GM19455 (cell line): ENCODE measurements around the gene ARHGEF12.

Experiments
- ATAC-seq: cut with Tn5 transposase; IDR thresholded peaks from one replicate; pipeline ENCODE4 v1.9.1; 2021; ENCODE audit not compliant: unreplicated experiment

Gene ARHGEF12

DNA sequence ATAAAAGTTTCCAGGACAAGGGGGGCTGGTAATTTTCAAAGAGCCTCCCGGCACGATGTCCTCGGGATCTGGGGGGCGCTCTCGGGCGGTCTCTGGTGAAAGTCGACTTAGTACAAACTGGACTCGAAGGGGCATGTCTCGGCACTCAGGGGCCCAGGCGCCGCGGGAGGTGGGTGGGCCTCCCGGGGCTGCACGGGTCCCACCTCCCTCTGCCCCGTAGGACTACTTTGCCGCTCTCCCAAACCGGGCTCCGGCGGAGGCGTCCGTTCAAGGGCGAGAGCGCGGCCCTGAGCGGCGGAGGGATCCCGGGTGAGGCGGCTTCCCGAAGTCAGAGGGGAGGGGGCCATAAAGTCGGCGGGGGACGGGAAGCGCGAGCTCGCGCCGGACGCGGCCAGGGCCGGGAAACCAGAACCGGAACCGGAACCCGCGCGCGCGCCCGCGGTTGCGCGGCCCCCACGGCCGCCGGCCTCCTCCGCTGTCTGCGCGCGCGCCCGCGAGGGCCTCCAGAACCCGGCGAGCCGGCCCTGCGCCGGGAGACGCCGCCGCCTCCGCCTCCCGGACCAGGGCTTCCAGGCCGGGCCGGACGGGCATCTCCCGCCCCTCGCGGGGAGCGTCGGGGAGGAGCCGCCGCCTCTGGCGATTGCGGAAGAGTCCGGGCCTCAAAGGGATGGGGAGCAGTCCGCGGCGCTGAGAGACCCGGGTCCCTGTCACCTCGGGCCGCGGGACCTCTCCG is at the start of gene ARHGEF12:
ARHGEF12 (plus strand) TSS at position 506 of the 733 bp plus-strand sequence. CDS start 831 bp downstream, outside the sequence.
- ATAC-seq: peak; percentile 55

DNA sequence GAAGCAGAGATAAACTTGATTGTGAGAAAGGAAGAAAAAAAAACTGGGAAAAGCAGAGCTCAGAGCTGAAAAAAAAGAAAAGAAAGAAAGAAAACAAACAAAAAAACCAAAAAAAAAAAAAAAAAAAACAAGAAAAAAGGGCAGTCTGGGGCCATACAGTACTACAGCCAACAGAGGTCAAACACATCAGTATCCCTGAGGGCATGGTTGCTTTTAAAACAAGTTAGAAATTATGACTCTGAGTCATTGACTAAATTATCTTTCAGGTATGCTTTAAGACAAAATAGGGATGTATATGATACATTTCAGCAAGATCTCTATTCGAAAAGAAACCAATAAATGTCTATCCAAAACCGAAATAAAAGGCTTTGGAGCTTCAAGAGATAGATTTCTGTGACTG is 48.2 kb upstream of the ARHGEF12 start:
- no peak for ATAC-seq

DNA sequence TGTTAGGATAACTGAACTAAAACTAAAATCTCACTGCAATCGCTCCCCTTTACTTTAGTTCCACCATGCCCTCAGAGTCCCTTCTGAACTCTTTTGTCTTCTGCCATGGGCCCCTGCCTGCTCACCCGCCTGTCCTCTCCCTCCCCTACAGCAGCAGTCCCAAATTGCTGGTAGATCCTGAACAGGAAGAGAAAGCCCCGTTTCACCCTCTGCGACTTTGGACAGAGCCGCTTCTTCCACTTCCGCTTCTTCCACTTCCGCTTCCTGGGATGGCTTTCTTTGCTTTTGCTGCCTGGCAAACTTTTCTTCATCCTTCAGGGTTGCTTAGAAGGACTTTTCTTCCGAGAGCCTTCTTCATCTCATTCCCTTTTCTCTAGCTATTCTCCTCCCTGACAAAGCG is 46.8 kb upstream of the ARHGEF12 start:
- no peak for ATAC-seq

GRCh38 chr11:120290956-120291355 is 45.3 kb upstream of the ARHGEF12 start:
- ATAC-seq: no peak

GRCh38 chr11:120293038-120293800 is 43.0 kb upstream of the ARHGEF12 start:
- no peak for ATAC-seq

DNA sequence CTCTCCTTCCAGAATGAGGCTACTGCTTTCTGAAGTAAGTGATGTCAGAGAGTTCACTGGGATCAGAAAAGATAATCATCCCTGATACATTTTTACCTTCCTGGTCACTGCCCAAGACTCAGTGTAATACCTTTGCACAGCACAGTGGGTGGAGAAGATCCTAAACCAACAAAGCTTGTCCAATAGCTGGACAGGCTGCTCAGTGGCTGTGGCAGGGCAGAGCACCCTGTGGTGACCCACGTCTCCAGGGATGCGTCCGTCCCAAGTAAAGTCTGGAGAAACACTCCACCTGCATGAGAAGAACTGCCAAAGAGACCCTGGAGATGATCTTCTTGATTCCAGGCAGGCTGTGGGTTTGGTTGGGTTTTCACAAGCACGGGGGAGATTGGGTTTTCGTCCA is 42.1 kb upstream of the ARHGEF12 start:
- ATAC-seq: no peak

DNA sequence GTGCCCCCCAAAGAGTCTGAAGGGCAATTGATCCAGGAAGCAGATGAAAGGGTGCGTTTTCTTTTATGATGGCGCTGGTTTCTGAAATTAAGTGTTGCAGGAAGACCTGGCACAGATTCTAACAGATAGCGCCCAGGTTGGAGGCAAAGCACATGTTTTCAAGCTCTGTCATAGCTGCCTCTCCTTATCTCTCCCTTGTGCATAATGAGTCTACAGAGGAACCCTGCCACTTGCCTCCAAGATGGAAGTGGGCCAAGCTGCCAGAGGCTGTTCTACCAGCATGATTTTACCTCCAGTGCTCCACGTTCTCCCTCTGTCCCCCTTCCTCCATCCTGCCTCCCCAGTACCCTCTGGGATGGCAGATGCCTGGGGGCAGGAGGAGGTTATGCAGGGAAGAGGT is 41.1 kb upstream of the ARHGEF12 start:
- ATAC-seq: no peak

- ATAC-seq: no peak
Measured at GRCh38 chr11:120296554-120296953, 39.7 kb upstream of the ARHGEF12 start.

- no peak for ATAC-seq
Measured at GRCh38 chr11:120298461-120298860, 37.8 kb upstream of the ARHGEF12 start.

DNA sequence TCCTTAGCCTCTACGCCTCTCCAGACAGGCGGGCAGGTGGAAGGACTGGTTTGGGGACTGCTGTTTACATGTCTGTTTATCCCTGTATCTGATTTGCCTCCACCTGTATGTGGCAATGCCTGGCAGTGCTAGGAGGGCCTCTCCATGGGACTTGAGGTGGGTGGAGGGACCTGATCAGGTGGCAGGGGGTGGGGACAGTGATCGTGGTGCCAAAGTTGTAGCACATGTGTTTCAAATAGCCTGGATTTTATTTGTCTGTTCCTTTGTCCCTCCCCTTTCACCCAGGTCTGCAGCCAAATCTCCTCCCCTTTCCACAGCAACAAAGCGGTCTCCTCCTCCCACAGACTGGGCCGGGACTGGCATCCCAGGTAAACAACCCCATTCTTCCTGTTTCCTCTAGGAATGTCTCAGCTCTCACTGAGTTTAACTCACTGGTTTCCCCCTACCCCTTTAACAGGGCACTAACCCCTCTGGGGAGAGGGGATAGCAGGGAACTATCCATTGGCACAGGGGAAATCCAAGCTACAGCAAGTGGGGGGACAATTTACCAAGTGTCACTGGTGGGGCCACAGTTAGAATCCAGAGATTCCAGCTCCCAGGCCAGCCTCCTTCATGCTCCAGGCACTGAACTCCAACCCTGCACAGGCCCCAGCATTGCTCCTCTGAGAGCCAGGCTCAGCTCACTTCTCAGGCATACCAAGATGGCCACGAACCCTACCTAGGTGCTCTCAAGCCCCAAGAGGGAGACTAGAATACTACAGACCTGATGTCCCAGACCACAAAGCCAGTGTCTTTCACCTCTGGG is 34.0 kb upstream of the ARHGEF12 start:
- no peak for ATAC-seq

GRCh38 chr11:120303004-120303637 is 33.1 kb upstream of the ARHGEF12 start:
- ATAC-seq: no peak

DNA sequence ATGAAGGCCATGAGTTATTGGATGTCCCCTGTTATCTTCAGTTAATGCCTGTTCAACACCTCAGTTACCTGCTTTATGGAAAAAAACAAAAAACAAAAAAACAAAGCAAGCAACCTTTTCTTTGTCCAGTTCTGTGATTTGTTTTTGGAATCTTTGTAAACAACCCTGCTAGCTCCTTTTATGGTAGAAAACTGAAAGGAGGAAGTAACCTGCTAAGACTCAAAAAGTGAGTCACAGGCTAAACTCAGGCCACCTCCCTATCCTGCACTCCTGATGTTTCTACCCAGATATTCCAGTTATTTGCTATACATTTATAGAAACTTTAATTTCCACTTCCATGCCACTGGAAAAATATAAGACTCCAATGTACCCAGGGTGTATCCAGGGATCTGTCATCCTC is 31.7 kb upstream of the ARHGEF12 start:
- no peak for ATAC-seq

DNA sequence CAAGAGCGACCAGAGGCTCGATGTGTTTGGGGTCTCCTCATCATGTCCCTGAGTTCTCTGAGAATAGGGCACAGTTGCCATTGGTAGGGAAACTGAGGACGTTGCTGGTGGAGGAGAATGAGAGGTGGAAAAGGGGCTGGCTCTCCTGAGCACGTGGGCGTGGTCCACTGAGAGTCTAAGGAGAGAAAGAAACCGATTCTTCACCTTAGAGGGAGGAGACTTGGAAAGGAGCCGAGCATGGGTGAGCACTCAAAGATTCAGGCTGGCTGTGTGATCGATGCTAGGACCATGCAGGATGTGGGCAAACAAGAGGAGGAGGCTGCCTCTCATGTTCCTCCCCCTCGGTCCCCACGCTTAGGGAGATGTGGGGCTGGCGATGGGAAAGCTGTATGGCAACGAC is 30.9 kb upstream of the ARHGEF12 start:
- no peak for ATAC-seq

DNA sequence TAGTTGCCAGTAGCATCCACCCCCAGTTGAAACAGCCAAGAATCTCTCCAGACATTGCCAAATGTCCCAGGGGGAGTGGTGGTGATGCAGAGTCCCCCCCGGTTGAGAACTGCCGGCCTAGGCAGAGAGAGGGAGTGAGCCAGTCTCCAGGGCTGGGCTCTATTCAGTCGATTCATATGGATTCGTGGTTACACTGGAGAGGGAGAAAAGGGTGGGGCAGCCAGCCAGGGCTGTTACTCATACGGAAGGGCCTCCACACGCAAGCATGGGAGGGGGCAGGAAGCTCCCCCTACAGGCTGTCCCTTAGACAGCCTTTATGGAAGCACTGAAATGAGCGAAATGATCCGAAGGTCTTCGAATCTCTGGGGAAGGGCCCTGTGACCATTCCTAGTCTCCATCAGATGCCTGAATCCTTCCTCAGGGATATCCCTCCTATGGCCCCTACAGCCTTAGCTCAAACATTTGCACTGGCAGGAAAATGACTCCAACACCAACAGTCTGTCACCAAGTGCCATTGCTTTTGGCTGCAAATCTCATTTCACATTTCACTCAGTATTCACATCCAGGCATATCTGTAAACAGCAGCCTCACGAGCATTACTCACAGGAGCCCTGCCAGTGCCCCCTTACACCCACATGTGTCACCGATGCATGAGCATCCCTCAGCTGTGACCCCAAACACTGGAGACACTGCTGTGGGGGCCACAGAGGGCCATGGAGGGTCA is 29.5 kb upstream of the ARHGEF12 start:
- ATAC-seq: no peak

DNA sequence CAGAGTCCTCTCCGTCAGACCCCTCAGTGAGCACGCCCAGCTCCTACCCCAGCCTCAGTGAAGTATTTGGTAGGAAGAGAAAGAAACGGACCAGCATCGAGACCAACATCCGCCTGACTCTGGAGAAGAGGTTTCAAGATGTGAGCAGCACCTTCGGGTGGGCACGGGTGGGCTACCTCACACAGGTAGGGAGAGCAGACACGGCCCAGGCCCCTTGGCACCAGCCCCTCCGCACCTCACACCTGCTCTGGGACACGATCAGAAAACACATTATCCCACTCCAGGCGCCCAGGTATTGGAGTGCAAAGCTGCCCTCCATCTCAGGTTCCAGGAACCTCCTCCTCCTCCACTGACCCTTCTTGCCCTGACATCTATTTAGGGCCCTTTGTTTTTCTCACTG is 28.7 kb upstream of the ARHGEF12 start:
- ATAC-seq: no peak

GRCh38 chr11:120308081-120308480 is 28.1 kb upstream of the ARHGEF12 start:
- ATAC-seq: no peak

DNA sequence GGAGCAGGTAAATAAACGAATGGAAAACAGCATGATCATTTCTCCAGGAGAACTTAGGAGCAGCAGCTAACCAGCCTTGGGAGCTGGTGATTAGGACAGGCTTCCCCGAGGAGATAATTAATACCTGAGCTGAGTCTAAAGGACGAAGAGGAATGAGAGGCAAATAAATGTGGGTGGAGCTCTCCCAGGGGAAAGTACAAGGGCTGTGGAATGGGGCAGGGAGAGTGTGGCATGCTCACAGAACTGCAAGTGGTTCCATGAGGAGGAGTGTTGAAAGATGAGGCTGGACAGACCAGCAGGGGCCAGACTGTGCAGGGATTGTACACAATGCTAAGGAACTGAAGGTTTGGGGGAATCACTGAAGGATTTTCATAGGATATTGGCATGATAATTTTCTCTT is 25.3 kb upstream of the ARHGEF12 start:
- no peak for ATAC-seq

GRCh38 chr11:120314861-120315260 is 21.4 kb upstream of the ARHGEF12 start:
- no peak for ATAC-seq

- no peak for ATAC-seq
Measured at GRCh38 chr11:120316880-120317688, 19.1 kb upstream of the ARHGEF12 start.
